ENCODE measurements around the gene RAB41. TPM values are rescaled to one million over a fixed set of nuclear protein-coding genes. Genes with fewer than 3 reads are reported as not detected.
A peak's percentile ranks its signal among the peaks of the same experiment; 100 is the strongest.
"Not testable (repeated sequence)": the region's sequence is repeated elsewhere in the genome, so short reads cannot be mapped to it uniquely, and the experiment has no call there.

The RAB41 gene
- total RNA-seq, 1 donor from 2014 or later: not detected

DNA sequence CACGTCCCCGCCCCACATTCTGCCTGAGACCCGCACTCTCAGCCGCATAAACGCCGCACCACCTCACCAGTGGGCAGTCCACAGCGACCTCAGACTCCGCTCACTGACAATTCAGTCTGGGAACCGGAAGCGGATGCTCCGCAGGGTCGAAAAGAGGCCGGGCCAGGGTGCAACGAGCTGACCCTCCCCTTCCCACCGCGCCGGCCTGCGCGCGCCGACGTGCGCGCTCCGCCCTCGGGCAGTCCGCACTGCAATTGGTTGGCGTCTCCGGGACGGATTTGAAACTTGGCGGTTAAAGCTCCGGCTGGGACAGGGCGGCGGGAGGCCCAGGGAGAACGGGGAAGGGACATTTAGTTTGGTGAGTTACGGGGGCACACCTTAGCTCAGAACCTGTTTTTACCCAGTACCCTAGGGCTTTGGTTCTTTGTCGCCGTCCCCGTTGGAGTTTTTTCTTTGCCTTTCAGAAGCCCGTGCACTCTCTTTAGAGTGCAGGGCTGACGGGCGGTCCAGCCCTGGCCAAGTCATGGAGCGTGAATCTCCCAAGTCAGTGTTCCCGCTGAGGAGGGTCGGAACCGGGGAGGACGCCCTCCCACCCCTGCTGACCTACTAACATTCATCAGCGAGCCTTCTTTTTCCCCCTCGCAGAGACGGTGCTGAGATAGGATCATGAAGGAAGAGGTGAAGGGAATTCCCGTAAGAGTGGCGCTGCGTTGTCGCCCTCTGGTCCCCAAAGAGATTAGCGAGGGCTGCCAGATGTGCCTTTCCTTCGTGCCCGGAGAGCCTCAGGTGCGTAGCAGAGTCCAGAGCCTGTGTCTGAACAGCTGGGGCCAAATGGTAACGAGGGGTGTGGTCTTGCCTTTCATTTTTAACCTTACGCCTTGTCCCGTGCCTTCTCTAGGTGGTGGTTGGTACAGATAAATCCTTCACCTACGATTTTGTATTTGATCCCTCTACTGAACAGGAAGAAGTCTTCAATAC is 8.1 kb downstream of the RAB41 start, which contains the start of the genes KIF4A and PDZD11:
TSS of gene KIF4A (plus strand) at position 312 of the 978 bp plus-strand sequence. CDS start at position 667, 355 bp downstream.
TSS of gene PDZD11 (minus strand) at position 135 of the 978 bp plus-strand sequence. CDS start 586 bp downstream, outside the sequence.
- DNase-seq: peak; percentile 77

DNA sequence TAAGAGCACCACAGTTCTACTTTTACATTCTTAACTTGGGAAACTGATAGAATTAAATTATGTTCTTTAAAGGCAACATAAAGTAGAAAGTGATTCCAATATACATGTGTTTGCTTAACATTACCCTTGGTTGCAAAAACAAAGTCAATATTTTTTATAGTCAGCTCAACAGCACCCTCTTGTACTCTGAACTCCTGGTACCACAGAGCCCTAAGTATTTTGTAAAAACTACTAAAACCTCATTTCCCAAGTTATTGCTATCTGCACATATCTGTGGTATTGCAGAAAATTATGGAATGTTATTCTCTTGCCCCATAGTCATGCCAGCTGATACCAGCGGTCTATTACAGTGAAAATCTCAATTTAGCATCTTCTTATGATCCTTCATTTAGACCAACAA is 10.8 kb downstream of the RAB41 start:
- DNase-seq: no peak

DNA sequence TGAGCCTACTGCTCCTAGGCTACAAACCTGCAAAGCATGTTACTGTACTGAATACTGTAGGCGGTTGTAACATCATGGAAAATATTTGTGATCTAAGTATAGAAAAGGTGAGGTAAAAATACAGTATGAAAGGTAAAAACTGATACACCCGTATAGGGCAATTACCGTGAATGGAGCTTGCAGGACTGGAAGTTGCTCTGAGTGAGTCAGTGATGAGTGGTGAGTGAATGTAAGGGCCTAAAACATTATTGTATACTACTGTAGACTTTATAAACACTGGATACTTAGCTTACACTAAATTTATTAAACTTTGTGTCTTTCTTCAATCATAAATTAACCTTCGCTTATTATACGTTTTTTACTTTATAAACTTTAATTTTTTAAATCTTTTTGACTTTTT is 11.6 kb downstream of the RAB41 start:
- no peak for DNase-seq

DNA sequence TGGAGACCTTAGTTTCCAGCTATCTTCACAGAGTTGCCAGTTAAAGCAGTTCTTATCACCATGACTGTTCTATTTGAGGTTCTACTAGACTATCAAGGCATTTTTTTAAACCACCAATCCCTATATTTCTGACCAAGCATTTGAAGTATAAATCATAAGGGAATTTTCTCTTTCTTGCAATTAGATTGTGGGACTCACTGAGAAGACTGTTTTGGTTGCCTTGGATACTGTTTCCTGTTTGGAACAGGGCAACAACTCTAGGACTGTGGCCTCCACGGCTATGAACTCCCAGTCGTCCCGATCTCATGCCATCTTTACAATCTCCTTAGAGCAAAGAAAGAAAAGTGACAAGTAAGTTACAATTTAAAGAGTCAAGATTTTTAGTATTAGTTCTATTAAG is 19.7 kb downstream of the RAB41 start:
- no peak for DNase-seq

DNA sequence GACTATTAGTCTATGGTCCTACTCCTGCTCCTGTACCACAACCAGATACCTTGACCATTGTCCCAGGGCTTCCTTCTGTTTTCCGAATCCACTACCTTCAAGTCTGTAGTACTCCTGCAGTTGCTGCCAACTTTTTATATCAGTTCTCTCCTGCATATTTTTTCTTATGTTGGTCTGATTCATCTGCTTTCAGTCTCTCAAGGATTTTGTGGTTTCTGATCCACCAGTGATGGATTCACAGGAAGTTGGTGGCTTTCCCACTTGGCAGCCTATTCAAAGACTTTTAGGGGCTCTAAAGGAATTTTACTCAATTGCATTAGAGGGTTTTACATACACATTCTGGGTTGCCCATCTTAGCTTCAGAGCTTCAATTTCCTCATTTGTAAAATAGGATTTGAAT is 31.5 kb downstream of the RAB41 start:
- no peak for DNase-seq

DNA sequence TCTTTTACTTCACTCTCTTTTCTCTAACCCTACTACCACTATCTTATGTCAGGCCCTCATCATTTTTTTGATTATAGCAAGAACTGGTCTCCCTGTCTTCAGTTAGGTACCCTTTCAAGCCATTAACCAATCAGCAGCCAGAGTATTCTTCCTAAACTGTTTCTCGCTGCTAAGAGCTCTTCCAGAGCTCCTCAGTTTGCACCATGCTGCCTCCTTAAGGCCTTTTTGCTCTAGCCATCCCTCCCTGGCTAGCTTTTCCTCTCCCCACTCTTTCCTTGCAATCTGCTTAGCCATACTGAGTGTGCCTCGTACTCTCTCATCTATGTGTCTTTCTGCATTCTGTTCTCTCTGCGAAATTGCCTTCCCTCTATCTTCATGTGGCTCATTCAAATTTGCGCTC is 40.8 kb downstream of the RAB41 start:
- no peak for DNase-seq

DNA sequence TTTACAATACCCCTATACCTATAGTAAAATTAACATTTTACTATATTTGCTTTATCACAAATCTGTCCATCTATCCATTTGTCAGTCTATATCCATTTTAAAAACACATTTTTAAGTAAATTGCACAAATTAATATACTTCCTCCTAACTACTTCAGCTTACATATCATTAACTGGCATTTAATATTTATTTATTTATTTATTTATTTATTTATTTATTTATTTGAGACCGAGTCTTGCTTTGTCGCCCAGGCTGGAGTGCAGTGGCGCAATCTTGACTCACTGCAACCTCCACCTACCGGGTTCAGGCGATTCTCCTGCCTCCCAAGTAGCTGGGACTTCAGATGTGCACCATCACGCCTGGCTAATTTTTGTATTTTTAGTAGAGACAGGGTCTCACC is 41.7 kb downstream of the RAB41 start:
- DNase-seq: not testable (repeated sequence)

DNA sequence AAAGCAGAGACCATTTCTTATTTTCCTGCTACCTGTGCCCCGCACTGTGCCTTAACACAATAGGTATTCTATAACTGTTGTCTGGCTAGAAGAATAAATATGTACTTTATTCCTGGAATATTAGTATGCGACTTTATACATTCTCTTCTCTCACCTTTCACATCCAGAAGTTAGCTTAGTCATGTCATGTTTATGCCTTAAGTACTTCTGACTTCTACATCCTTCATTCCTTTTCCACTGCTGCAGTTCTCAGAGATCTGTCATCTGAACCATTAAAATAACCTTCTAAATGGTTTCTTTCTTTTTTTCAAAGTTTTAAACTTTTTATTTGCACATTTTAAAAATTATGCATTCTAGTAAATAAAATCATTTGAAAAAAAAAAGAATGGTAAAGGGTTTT is 42.4 kb downstream of the RAB41 start:
- no peak for DNase-seq

DNA sequence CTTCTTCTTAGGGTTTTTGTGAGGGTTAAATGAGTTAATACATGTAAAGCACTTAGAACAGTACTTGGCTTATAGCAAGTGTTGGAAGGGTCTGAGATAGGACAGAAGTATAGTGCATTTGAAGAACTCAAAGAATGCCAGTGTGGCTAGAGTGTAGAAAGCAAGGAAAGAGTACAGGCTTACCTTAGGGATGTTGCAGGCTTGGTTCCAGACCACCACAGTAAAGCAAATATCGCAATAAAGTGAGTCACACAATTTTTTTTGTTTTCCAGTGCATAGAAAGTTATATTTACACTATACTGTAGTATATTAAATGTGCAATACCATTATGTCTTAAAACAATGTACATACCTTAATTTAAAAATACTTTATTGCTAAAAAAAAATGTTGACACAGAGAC is 49.2 kb downstream of the RAB41 start:
- DNase-seq: no peak

DNA sequence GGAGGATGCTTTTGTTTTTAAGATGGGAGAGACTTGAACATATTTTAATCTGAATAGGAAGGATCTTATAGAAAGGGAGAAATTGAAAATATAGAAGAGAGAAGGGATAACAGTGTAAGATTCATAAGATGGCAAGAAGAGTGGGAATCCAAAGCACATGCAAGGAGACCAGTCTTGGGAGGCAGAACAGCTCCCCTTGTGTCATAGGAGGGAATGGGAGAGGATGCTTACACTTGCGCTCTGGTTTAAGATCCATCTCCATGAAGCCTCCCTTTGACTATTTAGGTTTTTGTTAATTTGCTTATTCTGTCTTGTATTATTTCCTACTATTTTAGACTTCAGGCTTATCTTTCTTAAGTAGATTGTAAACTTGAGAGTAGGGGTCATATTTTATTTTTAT is 50.6 kb downstream of the RAB41 start:
- DNase-seq: no peak

Small RNA genes lying within 50 kb of the gene (small RNA-seq; reads per million reads assigned to genes)
- gene RNA5SP507 (ENCODE audit: low replicate concordance): not detected

Other genes starting within 250 kb of the RAB41 start
- 2.5 TPM for gene AWAT2, start 232.2 kb upstream of the RAB41 start, total RNA-seq
- not detected for gene OTUD6A, start 219.7 kb upstream of the RAB41 start, total RNA-seq
- 59.1 TPM for gene IGBP1, start 148.7 kb upstream of the RAB41 start, total RNA-seq
- gene DGAT2L6, start 104.7 kb upstream of the RAB41 start, total RNA-seq: 12.4 TPM
- 4.7 TPM for gene AWAT1, start 47.5 kb upstream of the RAB41 start, total RNA-seq
- 0.69 TPM for gene P2RY4, start 22.0 kb upstream of the RAB41 start, total RNA-seq
- not detected for gene ARR3, start 13.8 kb upstream of the RAB41 start, total RNA-seq
- 19.8 TPM for gene PDZD11, start 7.8 kb downstream of the RAB41 start, total RNA-seq
- gene KIF4A, start 7.9 kb downstream of the RAB41 start, total RNA-seq: 5.8 TPM
- 0.30 TPM for gene GDPD2, start 141.1 kb downstream of the RAB41 start, total RNA-seq
- 10.6 TPM for gene DLG3, start 162.7 kb downstream of the RAB41 start, total RNA-seq

Measured in skin of body (tissue), 3 donors.